HG02678 (cell line): ENCODE measurements around the gene RAI14.
A peak's percentile ranks its signal among the peaks of the same experiment; 100 is the strongest.
"Not testable (repeated sequence)": the region's sequence is repeated elsewhere in the genome, so short reads cannot be mapped to it uniquely, and the experiment has no call there.

Experiments used
- ATAC-seq: cut with Tn5 transposase; IDR thresholded peaks from one replicate; pipeline ENCODE4 v1.9.1; 2021; ENCODE audit warnings: mild to moderate bottlenecking, moderate library complexity; ENCODE audit not compliant: unreplicated experiment

Gene RAI14

GRCh38 chr5:34811706-34812105 lies 155.6 kb downstream of the RAI14 start:
- no peak for ATAC-seq

DNA sequence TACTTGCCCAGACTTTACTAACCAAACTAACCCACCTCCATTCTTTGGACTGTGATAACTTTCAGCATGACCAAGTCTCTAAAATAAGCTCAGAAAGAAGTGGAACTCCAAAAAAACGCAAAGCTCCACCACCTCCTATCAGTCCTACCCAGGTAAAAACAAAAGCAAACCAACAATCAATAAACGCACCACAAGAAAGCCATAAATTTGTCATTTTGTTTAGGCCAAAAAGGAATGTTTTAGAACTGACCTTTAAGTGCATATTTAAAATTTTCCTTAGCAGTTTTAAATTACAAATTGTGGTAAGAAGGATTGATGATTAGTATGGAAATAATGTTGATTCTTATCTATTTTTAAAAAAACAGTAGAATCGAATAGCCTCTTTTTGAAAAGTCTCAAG lies 157.4 kb downstream of the RAI14 start:
- ATAC-seq, result no peak

- ATAC-seq, result no peak
These were observed 161.6 kb downstream of the RAI14 start for GRCh38 chr5:34817558-34818351.

DNA sequence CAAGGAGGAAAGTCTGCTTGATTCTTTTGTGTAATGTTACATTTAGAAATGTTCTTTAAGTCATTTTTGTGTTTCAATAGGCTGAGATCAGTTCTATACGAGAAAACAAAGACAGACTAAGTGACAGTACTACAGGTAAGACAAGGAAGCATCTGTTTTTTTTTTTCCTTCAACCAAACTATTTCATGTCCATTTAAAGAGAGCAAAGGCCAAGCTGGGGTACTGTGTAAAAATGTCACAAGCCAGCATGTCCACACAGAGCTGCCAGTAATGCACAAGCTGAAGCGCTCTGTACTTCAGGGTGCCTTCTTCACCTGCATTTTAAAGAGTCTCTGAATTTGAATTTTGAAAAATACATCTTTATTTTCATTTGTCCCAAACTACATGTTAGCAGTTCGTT lies 162.6 kb downstream of the RAI14 start:
- no peak for ATAC-seq

DNA sequence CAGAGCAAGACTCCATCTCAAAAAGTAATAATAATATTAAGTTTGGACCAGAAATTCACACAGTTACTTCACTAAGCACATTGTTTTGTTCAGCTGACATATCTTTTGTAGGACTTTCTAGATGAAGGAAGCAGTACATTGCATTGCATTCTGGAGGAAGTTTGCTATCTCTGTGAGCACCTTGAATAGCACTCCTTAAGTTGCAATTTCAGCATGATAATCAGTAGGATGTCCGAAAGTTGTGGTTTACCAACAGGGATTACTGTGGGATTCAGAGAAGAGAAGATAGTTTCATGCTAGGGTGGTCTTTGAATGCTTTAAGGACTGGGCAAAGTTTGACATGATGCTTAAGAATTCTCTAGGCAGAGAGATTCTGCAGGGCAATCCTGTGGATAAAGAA lies 164.5 kb downstream of the RAI14 start:
- ATAC-seq, result no peak

DNA sequence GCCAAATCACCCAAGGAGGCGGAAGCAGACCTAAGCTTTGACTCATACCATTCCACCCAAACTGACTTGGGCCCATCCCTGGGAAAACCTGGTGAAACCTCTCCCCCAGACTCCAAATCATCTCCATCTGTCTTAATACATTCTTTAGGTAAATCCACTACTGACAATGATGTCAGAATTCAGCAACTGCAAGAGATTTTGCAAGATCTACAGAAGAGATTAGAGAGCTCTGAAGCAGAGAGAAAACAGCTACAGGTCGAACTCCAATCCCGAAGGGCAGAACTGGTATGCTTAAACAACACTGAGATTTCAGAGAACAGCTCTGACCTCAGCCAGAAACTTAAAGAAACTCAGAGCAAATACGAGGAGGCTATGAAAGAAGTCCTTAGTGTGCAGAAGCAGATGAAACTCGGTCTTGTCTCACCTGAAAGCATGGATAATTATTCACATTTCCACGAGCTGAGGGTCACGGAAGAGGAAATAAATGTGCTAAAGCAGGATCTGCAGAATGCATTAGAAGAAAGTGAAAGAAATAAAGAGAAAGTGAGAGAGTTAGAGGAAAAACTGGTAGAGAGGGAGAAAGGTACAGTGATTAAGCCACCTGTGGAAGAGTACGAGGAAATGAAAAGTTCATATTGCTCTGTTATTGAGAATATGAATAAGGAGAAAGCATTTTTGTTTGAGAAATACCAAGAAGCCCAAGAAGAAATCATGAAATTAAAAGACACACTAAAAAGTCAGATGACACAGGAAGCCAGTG lies 167.0 kb downstream of the RAI14 start:
- ATAC-seq, result no peak

- no peak for ATAC-seq
These were observed 170.2 kb downstream of the RAI14 start for GRCh38 chr5:34826347-34826746.

DNA sequence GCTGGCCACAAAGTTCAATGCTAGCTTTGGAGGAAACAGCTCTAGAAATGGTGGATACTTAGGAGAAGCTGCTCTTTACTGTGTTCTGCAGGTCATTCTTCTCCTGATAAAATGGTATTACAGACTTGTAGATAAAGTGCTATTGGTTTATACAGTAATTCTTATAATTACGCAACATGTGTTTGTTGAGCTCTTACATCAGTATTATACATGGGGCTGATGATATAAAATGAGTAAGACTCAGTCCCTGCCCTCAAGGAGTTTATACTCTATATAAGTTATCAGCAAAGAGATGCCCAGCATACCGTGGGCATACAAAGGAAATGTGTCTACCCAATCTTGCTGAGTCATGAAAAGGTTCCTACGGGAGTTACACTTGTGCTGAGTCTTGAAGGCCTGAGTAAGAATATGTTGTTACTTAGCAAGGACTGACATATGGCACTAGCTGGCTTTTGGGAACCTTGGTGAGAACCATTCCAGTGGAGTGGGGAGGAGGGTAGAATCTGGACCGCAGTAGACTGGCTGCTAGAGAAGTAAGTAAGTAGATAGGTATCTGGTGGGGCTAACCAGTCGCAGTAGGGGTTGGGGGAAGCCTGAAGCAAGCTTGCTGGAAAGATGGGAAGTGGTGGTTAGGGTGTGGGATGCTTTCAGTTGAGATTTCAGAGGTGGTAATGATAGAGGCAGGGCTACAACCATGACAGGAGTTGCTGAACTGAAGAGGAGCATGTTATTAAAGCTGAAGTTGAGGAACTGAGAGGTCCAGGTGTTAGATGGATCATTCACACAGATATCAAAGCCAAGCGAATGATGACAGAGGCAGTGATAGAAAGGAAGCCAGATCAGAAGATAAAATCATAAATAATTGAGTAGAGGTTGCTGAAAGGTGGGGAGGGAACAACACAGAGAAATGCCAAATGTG lies 171.7 kb downstream of the RAI14 start:
- no peak for ATAC-seq

DNA sequence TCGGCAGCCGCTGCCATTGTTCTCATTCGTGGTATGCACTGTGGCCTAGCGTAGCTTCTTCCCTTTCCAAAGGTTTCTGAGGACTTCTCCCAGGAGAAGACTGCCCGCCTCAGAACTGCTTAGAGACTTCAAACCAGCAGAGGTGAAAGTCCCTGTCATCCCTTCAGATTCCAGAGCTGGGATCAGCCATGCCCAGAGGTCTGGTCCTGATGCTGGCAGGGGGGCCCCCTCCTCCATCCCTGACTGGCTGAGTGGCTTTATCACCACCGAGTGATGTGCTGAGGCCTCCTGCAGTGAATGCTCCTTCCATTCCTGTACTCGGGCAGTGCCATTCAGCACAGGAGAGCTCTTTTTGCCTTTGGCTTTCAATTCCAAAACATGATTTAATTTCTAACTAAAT lies 174.7 kb downstream of the RAI14 start:
- ATAC-seq, result not testable (repeated sequence)

- no peak for ATAC-seq
These were observed 175.2 kb downstream of the RAI14 start for GRCh38 chr5:34831303-34831702.

- ATAC-seq, result no peak
These were observed 176.4 kb downstream of the RAI14 start for GRCh38 chr5:34832568-34832967.

DNA sequence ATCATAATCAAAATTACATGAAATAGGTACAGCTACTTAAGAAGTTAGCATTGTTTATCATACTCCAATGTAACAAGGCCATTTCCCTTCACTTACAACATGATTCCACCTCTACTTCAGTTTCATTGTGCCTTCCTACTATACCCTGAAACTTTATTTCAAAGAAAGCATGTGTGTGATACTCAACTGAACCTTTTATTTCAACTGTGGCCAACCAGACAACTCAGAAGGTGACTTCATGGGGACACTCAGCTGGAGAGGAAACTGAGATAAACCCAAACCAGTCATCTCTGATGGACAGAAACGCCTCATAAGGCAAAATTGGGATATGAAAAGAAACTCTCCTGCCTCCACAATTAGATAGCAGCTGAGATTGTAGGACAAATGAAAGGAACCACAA lies 177.0 kb downstream of the RAI14 start:
- no peak for ATAC-seq

GRCh38 chr5:34833976-34834793 lies 178.1 kb downstream of the RAI14 start:
- ATAC-seq, result no peak

DNA sequence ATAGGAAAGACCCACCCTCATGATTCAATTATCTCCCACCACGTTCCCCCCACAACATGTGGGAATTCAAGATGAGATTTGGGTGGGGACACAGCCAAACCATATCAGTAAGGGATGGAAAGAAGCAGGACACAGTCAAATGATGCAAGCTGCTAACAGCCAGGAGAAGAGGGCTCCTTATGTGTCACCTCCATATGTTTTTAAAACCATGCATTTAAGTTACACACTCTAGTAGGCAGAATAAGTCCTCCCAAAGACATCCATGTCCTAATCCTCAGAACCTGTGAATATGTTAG lies 178.6 kb downstream of the RAI14 start:
- no peak for ATAC-seq

GRCh38 chr5:34835664-34836063 lies 179.5 kb downstream of the RAI14 start:
- ATAC-seq, result no peak

DNA sequence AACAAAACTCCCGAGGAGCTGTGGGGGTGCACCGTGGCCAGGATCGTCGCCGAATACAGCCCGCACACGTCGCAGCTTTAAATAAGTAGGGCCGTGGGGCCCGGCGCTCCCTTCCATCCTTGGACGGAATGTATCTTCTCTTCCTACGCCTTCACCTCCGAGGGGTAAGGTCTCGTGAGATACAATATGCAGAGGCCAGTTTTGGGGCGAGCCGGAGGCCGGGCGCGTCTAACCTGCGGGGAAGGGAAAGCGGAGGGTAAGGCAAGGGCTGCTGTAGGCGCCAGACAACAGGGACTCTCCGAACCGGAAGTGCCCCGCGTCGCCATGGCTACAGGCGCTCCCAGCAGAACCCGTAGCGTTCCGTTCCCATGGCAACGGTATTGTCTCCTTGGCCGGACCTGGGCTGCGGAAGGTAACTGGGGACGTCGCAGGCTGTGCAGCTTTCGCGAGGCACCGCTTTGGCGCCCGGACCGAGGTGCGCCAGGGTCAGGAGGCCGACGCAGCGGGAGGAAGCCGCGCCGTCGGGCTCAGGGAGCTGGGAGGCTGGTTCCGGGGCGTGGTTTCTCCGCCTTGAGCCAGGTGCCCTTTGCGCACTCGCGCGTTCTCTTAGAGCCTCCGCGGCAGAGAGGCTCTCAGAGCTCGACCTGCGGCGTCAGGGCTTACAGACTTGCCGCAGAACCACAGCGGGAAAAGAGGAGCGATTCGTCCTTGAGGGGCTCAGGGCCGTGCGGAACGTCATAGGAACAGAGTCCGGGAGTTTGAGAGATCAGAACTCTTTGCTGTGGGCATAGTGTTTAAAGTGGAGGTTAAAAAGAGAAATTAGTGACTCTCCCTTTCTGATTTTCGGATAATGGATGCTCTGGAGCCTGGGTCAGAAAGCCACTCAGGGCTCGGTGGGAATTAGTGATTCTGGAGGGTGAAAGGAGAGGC lies 182.9 kb downstream of the RAI14 start, which contains the start of gene TTC23L:
TSS of gene TTC23L (plus strand) at position 380 of the 930 bp plus-strand sequence. CDS start 1,508 bp downstream, outside the sequence.
- peak; percentile 98 for ATAC-seq

- no peak for ATAC-seq
These were observed 185.7 kb downstream of the RAI14 start for GRCh38 chr5:34841816-34842215.

DNA sequence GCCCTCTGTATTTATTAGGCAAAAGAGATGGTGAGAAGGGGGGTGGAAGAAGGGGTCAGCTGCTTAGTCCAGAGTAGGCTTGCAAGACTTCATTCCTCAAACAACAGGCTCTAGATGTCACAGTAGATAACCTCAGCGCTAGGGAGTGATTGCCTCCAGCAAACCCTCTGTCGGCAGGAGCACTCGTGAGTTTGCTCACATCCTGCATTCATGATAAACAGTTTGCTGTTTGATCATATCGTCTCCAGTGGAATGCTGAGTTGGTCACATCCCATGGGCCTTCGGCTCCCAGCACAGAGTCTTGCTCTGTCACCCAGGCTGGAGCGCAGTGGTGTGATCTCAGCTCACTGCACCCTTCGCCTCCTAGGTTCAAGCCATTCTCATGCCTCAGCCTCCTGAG lies 186.4 kb downstream of the RAI14 start:
- no peak for ATAC-seq

GRCh38 chr5:34843497-34843896 lies 187.4 kb downstream of the RAI14 start:
- ATAC-seq, result no peak
